GM18951 (cell line): ENCODE measurements around the gene GIPC3.
"Not testable (repeated sequence)": the region's sequence is repeated elsewhere in the genome, so short reads cannot be mapped to it uniquely, and the experiment has no call there.

Experiments
- POLR2A ChIP-seq: IDR thresholded peaks from 4 replicates; pipeline ENCODE4 v1.6.1; 2011; ENCODE audit warnings: mild to moderate bottlenecking; ENCODE audit not compliant: insufficient read length, insufficient read depth; ENCODE audit errors: extremely low read depth
- in situ Hi-C: fragments of 300-500 bp; cut with MboI; formaldehyde crosslinking; loops from one replicate; pipeline ENCODE4 v1.12.0; 2022; ENCODE audit warnings: low sequenced_read_pairs, mixed read lengths, inconsistent platforms; ENCODE audit not compliant: unreplicated experiment

The GIPC3 gene

GRCh38 chr19:3575949-3576673 lies 9.2 kb upstream of the GIPC3 start:
- in situ Hi-C loops: no loop called here
- TF ChIP-seq POLR2A: no peak

GRCh38 chr19:3576696-3577443 lies 8.4 kb upstream of the GIPC3 start:
- TF ChIP-seq POLR2A: no peak
- in situ Hi-C loops: no loop called here

GRCh38 chr19:3577723-3578344 lies 7.4 kb upstream of the GIPC3 start:
- TF ChIP-seq POLR2A: no peak
- in situ Hi-C loops: no loop called here

- in situ Hi-C loops: no loop called here
- TF ChIP-seq POLR2A: no peak
Observed at GRCh38 chr19:3578390-3578789, 6.9 kb upstream of the GIPC3 start.

GRCh38 chr19:3580156-3580934 lies 4.9 kb upstream of the GIPC3 start:
- TF ChIP-seq POLR2A: no peak
- in situ Hi-C loops: no loop called here

- in situ Hi-C loops: not testable (repeated sequence)
Observed at GRCh38 chr19:3581792-3582191, 3.5 kb upstream of the GIPC3 start.

GRCh38 chr19:3584036-3584802 lies 1.1 kb upstream of the GIPC3 start:
- in situ Hi-C loops: not testable (repeated sequence)

GRCh38 chr19:3586127-3586626 lies 899 bp downstream of the GIPC3 start:
- in situ Hi-C loops: no loop called here
- no peak for TF ChIP-seq POLR2A

GRCh38 chr19:3586707-3587346 lies 1.5 kb downstream of the GIPC3 start:
- TF ChIP-seq POLR2A: no peak
- in situ Hi-C loops: no loop called here

- no peak for TF ChIP-seq POLR2A
- in situ Hi-C loops: no loop called here
Observed at GRCh38 chr19:3589439-3589838, 4.2 kb downstream of the GIPC3 start.

GRCh38 chr19:3589949-3590348 lies 4.7 kb downstream of the GIPC3 start:
- in situ Hi-C loops: no loop called here
- no peak for TF ChIP-seq POLR2A

- in situ Hi-C loops: no loop called here
Observed at GRCh38 chr19:3590991-3591659, 5.8 kb downstream of the GIPC3 start.

More at GRCh38 chr19:3590991-3591659, 5.8 kb downstream of the GIPC3 start:
- TF ChIP-seq POLR2A: no peak
